ENCODE data around the gene C3orf20.

Gene C3orf20

DNA sequence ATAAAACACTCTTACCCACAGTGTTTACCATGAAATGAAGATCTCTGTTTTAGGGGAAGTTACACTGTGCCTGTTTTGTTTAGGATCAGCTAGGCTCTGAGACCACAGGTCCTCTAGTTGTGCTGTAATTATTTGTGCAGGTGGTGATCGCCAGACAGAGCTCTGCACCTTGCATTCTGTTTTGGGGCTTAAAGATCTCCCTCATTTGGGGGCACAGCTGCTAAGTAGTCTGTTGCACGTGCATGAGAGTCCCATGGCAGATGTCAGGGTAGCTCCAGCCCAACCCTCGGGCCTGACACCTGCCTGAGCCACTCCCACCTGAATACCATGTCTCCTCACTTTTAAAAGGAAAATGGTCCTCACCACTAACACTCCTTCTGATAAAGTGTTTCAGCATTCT is 12.4 kb downstream of the C3orf20 start:
- ChIA-PET POLR2A (no interaction called here), CTCF (no interaction called here)
- TF ChIP-seq, protein P1, sequence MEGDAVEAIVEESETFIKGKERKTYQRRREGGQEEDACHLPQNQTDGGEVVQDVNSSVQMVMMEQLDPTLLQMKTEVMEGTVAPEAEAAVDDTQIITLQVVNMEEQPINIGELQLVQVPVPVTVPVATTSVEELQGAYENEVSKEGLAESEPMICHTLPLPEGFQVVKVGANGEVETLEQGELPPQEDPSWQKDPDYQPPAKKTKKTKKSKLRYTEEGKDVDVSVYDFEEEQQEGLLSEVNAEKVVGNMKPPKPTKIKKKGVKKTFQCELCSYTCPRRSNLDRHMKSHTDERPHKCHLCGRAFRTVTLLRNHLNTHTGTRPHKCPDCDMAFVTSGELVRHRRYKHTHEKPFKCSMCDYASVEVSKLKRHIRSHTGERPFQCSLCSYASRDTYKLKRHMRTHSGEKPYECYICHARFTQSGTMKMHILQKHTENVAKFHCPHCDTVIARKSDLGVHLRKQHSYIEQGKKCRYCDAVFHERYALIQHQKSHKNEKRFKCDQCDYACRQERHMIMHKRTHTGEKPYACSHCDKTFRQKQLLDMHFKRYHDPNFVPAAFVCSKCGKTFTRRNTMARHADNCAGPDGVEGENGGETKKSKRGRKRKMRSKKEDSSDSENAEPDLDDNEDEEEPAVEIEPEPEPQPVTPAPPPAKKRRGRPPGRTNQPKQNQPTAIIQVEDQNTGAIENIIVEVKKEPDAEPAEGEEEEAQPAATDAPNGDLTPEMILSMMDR (IDR thresholded peaks at IDR 0.05; ENCODE audit: insufficient read depth, low read length, missing control alignments): no peak
- H3K4me3 ChIP-seq (ENCODE audit: low read depth, low read length): no peak overlapping the region
- no peak for DNase-seq (ENCODE audit: low read depth, low spot score)

DNA sequence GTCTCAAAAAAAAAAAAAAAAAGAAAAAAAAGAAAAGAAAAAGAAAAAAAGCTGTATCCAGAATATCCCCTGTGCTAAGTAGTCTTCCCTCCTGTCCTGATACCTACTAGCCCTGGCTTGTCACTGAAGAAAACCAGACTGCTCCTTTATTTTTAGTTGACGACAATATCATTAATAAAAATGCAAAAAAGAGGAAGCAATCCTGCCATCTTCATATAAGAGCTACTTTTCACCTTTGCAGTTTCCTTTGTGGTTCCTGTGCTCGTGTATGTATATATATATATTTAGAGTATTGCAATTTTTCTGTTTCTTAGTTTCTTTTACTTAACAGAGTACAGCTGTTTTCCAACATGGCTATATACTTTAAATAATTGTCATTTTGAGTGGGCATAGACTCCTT is 13.6 kb downstream of the C3orf20 start:
- CTCF ChIA-PET: interaction anchor here (0.9 kb wide), 1 partner anchor 14 kb away, joined by 3 read pairs; the partner anchor contains the start of gene C3orf20
- TF ChIP-seq, protein P1 (IDR thresholded peaks at IDR 0.05; ENCODE audit: insufficient read depth, low read length, missing control alignments): no peak
- no peak overlapping the region for H3K4me3 ChIP-seq (ENCODE audit: low read depth, low read length)
- DNase-seq (ENCODE audit: low read depth, low spot score): no peak
- POLR2A ChIA-PET: no interaction called here

DNA sequence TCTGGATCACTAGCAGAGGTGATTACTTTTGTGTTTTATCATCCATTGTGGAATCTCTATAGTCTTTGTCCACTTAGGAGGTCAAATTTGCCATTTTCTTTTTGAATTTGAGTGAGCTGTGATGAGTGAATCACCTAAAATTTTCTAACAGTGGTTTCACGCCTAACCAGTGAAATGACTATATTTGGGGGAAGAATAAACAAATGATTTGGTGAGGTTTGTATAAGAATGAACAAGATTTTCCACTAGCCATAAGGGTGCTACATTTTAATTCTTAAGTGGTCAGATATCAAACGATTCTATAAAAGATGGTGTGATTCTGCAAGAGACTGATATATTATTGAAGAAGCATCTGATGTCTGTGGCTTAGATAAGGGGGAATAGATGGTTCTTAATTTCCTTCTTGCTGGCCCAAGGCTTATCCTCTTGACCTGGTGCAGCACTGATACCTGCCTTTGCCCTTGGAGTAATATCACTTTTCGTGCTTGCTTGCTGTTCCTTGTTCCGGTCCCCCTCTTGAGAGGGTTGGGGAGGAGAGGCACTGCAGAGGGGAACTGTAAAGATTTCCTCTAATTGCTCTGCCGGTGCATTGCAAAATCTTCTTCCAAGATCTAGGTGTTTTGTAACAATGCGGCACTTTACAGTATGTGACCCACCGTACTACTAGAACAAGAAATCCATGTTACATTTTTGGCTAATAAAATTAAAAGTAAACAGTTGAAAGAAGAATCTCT is 14.5 kb downstream of the C3orf20 start:
- no peak for DNase-seq (ENCODE audit: low read depth, low spot score)
- POLR2A ChIA-PET: no interaction called here
- TF ChIP-seq, protein P1 (IDR thresholded peaks at IDR 0.05; ENCODE audit: insufficient read depth, low read length, missing control alignments): no peak
- H3K4me3 ChIP-seq (ENCODE audit: low read depth, low read length): no peak overlapping the region
- CTCF ChIA-PET: no interaction called here

DNA sequence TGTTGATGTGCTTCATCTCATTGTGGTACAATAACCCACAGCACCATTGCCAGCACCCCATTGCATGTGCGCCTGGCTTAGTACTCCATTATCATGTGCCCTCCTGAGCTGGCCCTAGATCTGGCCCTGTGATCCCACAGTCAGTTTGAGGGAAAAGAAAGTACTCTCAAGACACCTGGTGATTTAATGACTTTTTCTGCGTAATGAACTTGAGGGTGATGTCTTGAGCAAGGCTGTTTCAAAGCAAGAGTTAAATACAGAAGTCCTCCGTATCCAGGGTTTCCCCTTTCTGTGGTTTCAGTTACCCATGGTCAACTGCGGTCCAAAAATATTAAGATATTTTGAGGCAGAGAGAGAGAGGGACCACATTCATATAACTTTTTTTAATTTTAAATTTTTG is 16.3 kb downstream of the C3orf20 start:
- POLR2A ChIA-PET: no interaction called here
- H3K4me3 ChIP-seq (ENCODE audit: low read depth, low read length): no peak overlapping the region
- no peak for DNase-seq (ENCODE audit: low read depth, low spot score)
- CTCF ChIA-PET: no interaction called here
- TF ChIP-seq, protein P1 (IDR thresholded peaks at IDR 0.05; ENCODE audit: insufficient read depth, low read length, missing control alignments): no peak

DNA sequence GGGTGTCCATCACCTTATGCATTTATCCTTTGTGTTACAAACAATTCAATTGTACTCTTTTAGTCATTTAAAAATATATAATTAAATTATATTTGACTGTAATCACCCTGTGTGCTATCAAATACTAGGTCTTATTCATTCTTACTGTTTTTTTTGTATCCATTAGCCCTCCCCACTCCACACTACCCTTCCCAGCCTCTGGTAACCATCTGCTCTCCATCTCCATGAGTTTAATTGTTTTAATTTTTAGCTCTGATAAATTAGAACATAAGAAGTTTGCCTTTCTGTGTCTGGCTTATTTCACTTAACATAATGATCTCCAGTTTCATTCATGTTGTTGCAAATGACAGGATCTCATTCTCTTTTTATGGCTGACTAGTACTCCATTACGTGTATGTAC is 16.8 kb downstream of the C3orf20 start:
- TF ChIP-seq, protein P1 (IDR thresholded peaks at IDR 0.05; ENCODE audit: insufficient read depth, low read length, missing control alignments): no peak
- no peak overlapping the region for H3K4me3 ChIP-seq (ENCODE audit: low read depth, low read length)
- ChIA-PET POLR2A (no interaction called here), CTCF (no interaction called here)
- no peak for DNase-seq (ENCODE audit: low read depth, low spot score)

DNA sequence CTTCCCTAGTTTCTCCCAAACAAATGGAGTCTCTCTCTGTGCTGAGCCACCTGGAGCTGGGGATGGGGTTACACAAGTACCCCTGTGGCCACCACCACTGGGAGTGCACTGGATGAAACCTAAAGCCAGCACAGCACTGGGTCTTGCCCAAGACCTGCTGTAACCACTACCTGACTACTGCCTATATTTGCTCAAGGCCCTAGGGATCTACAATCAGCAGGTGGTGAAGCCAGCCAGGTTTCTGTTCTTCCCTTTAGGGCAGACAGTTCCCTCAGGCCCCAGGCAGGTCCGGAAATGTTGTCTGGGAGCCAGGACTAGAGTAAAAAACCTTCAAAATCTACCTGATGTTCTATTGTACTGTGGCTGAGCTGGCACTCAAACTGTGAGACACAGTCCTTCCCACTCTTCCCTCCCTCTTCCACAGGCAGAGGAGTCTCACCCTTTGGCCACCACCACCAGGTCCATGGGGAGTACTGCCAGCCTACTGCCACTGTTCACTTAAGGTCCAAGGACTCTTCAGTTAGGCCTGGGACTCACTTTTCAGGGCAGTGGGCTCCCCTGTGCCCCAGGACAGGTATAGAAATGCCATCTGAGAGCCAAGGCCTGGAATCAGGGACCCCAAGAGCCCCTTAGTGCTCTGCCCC is 23.8 kb downstream of the C3orf20 start:
- H3K4me3 ChIP-seq (ENCODE audit: low read depth, low read length): no peak overlapping the region
- ChIA-PET POLR2A (no interaction called here), CTCF (no interaction called here)
- TF ChIP-seq, protein P1 (IDR thresholded peaks at IDR 0.05; ENCODE audit: insufficient read depth, low read length, missing control alignments): no peak
- DNase-seq (ENCODE audit: low read depth, low spot score): no peak
